Measurements from ENCODE around the gene PARVG. TPM values are rescaled to one million over a fixed set of nuclear protein-coding genes. Genes with fewer than 3 reads are reported as not detected.
A peak's percentile ranks its signal among the peaks of the same experiment; 100 is the strongest.

PARVG gene, protein sequence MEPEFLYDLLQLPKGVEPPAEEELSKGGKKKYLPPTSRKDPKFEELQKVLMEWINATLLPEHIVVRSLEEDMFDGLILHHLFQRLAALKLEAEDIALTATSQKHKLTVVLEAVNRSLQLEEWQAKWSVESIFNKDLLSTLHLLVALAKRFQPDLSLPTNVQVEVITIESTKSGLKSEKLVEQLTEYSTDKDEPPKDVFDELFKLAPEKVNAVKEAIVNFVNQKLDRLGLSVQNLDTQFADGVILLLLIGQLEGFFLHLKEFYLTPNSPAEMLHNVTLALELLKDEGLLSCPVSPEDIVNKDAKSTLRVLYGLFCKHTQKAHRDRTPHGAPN
- total RNA-seq (2021) (13.9 and 14.7 TPM in 2 replicates), Bru-seq, nascent RNA (percentile 42 among the genes with signal in this experiment), BruChase-seq, experiment 1, labeled RNA remaining after a 2-hour chase (percentile 41 among the genes with signal in this experiment), BruChase-seq, experiment 2, labeled RNA remaining after a 6-hour chase (percentile 45 among the genes with signal in this experiment)
- long read RNA-seq, partial matches to known transcripts = 5 of 20 reads
- long read RNA-seq, other reads (novel, unspliced or antisense) = 15 of 20 reads

DNA sequence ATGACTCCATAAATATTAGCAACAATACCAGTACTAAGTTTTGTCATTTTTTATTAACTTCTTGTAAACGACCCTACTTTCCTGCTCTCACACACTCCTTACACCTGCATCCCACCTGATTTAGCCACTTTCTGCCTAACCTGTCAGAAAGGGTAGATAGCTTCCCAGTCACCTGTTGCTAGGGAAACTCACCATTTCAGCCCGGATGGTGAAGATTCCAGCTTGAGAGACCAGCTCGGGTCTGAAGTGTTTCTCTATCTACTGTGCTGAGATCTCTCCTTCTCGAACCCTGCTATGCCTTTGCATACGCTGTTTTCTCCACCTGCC, at the start of gene PARVG:
PARVG (plus strand) TSS at position 220 of the 327 bp plus-strand sequence. CDS start 2,405 bp downstream, outside the sequence.
- BruUV-seq (replicated peaks) = no TSS peak
- no peak for DNase-seq (ENCODE audit: low spot score)
- CTCF ChIA-PET = interaction anchor here (0.6 to 0.7 kb wide), 2 partner anchors 100 to 1147 kb away, joined by 4 read pairs; no protein-coding TSS in a partner anchor
- TF ChIP-seq, protein P1, sequence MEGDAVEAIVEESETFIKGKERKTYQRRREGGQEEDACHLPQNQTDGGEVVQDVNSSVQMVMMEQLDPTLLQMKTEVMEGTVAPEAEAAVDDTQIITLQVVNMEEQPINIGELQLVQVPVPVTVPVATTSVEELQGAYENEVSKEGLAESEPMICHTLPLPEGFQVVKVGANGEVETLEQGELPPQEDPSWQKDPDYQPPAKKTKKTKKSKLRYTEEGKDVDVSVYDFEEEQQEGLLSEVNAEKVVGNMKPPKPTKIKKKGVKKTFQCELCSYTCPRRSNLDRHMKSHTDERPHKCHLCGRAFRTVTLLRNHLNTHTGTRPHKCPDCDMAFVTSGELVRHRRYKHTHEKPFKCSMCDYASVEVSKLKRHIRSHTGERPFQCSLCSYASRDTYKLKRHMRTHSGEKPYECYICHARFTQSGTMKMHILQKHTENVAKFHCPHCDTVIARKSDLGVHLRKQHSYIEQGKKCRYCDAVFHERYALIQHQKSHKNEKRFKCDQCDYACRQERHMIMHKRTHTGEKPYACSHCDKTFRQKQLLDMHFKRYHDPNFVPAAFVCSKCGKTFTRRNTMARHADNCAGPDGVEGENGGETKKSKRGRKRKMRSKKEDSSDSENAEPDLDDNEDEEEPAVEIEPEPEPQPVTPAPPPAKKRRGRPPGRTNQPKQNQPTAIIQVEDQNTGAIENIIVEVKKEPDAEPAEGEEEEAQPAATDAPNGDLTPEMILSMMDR (conservative IDR thresholded peaks at IDR 0.05; ENCODE audit: low read depth, low read length) = no peak
- TF ChIP-seq EZH2 (IDR thresholded peaks at IDR 0.05; ENCODE audit: borderline replicate concordance, low read depth, low read length, poor library complexity, severe bottlenecking) = no peak
- no peaks in the 10 kb centered on the region for H3K9me3 ChIP-seq (ENCODE audit: low read depth, low read length, poor library complexity, severe bottlenecking)
- peak within 1 kb of the TSS; percentile 47 for H3K27ac ChIP-seq (ENCODE audit: low read depth, low read length, poor library complexity, severe bottlenecking)
- intact Hi-C loops (cut with micrococcal nuclease; ENCODE audit: unreplicated experiment) = no loop called here
- no peaks in the 10 kb centered on the region for H3K36me3 ChIP-seq (ENCODE audit: insufficient read depth, low read length, poor library complexity, severe bottlenecking)
- H3K4me3 ChIP-seq (ENCODE audit: low read depth, low read length, poor library complexity, severe bottlenecking) = peak within 1 kb of the TSS; percentile 35
- peaks cover 13% of the 10 kb centered on the region for H3K4me1 ChIP-seq (ENCODE audit: insufficient read depth, low read length, poor library complexity, severe bottlenecking)
- no peaks in the 10 kb centered on the region for H3K27me3 ChIP-seq (replicated peaks; ENCODE audit: insufficient read depth, low read depth, low read length, poor library complexity)
- POLR2A ChIA-PET (ENCODE audit: low non-redundant PET) = no interaction called here

DNA sequence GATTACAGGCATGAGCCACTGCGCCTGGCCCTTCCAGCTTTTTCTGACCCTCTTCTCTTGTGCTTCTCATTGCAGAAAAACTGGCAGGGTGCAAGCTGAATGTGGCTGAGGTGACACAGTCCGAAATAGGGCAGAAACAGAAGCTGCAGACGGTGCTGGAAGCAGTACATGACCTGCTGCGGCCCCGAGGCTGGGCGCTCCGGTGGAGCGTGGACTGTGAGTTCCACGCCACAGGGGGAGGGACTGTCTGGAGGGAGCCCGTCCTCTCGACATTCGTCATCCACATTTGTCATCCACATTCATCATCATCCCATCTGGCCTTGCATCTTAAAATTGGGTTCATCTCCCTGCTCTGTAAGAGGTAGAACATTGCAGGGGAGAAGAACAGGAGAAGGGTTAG, 49.3 kb upstream of the PARVG start:
- no peak for DNase-seq (ENCODE audit: low spot score)
- H3K27ac ChIP-seq (ENCODE audit: low read depth, low read length, poor library complexity, severe bottlenecking) = no peak overlapping the region
- no peak for TF ChIP-seq EZH2 (IDR thresholded peaks at IDR 0.05; ENCODE audit: borderline replicate concordance, low read depth, low read length, poor library complexity, severe bottlenecking)
- TF ChIP-seq, protein P1 (conservative IDR thresholded peaks at IDR 0.05; ENCODE audit: low read depth, low read length) = no peak
- CTCF ChIA-PET = interaction anchor here (0.7 kb wide), 1 partner anchor 50 kb away, joined by 3 read pairs; no protein-coding TSS in a partner anchor
- POLR2A ChIA-PET (ENCODE audit: low non-redundant PET) = no interaction called here
- H3K4me3 ChIP-seq (ENCODE audit: low read depth, low read length, poor library complexity, severe bottlenecking) = no peak overlapping the region
- no peaks in the 10 kb centered on the region for H3K4me1 ChIP-seq (ENCODE audit: insufficient read depth, low read length, poor library complexity, severe bottlenecking)
- BruUV-seq (replicated peaks) = no TSS peak
- intact Hi-C loops (cut with micrococcal nuclease; ENCODE audit: unreplicated experiment) = no loop called here
- H3K27me3 ChIP-seq (replicated peaks; ENCODE audit: insufficient read depth, low read depth, low read length, poor library complexity) = no peaks in the 10 kb centered on the region
- H3K36me3 ChIP-seq (ENCODE audit: insufficient read depth, low read length, poor library complexity, severe bottlenecking) = no peaks in the 10 kb centered on the region
- peaks cover 10% of the 10 kb centered on the region for H3K9me3 ChIP-seq (ENCODE audit: low read depth, low read length, poor library complexity, severe bottlenecking)

DNA sequence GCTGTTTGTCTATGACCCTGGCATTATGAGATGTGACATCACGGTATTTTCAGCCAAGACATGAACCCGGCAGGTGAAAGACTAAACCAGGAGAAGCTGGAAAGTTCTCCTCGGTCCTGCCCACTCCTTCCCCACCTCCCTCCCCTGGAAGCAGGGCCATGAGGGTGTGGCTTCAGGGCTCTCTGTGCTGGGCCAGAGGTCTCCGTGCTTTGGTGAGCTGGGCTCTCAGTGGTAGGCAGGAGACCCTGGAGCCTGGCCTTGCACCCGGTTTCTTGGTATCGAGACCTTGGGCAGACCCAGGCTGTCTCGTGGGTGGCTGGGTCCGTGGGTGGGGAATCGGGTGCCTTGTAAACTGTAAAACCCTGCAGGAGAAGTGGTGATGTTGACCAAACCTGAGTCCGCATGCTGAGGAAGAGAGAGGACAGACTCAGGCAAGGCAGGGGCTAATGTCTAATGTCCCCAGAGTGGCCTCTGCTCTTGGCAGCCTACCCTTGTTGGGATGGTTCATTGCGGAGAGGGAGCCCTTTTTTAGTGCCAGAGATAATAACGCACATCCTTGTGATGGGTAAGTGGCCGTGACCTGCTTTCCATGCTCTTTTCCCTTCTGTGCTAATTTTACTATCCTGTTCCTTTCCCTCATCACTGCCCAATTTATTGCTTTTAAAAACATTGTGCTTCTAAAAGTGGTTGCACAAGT, 48.6 kb upstream of the PARVG start:
- intact Hi-C loops (cut with micrococcal nuclease; ENCODE audit: unreplicated experiment) = no loop called here
- H3K36me3 ChIP-seq (ENCODE audit: insufficient read depth, low read length, poor library complexity, severe bottlenecking) = no peaks in the 10 kb centered on the region
- no peak overlapping the region for H3K4me3 ChIP-seq (ENCODE audit: low read depth, low read length, poor library complexity, severe bottlenecking)
- TF ChIP-seq, protein P1 (conservative IDR thresholded peaks at IDR 0.05; ENCODE audit: low read depth, low read length) = no peak
- TF ChIP-seq EZH2 (IDR thresholded peaks at IDR 0.05; ENCODE audit: borderline replicate concordance, low read depth, low read length, poor library complexity, severe bottlenecking) = no peak
- CTCF ChIA-PET = no interaction called here
- no peaks in the 10 kb centered on the region for H3K27me3 ChIP-seq (replicated peaks; ENCODE audit: insufficient read depth, low read depth, low read length, poor library complexity)
- POLR2A ChIA-PET (ENCODE audit: low non-redundant PET) = no interaction called here
- no peaks in the 10 kb centered on the region for H3K4me1 ChIP-seq (ENCODE audit: insufficient read depth, low read length, poor library complexity, severe bottlenecking)
- no peak for DNase-seq (ENCODE audit: low spot score)
- BruUV-seq (replicated peaks) = no TSS peak
- no peak overlapping the region for H3K27ac ChIP-seq (ENCODE audit: low read depth, low read length, poor library complexity, severe bottlenecking)
- H3K9me3 ChIP-seq (ENCODE audit: low read depth, low read length, poor library complexity, severe bottlenecking) = peaks cover 9% of the 10 kb centered on the region

Data from A673 (cell line).